ENCODE measurements around the gene PRKCE. TPM values are rescaled to one million over a fixed set of nuclear protein-coding genes. Genes with fewer than 3 reads are reported as not detected.

Gene PRKCE
- total and polyA plus RNA-seq, 2 experiments from 2014 or later: 13.2 to 19.2 TPM

DNA sequence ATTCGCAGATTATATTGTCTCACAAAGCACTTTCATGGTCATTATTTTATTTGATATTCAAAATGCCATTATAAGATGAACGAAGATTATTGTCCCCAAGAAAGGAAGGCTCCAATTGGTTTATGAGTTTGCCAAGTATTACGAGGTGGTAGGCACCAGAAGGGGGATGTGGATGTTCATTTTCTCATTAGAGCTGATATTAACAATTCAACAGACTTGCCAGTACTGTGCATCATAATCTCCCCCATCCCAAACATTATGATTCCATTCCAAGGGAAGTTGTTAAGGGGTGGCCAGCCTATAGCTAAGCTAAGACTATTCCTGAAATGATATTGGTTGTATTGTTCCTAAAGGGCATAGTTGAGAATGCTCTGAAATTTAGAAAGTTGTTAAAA lies 257.7 kb downstream of the PRKCE start:
- H3K9me3 ChIP-seq (ENCODE audit: low read depth): no peaks in the 10 kb centered on the region
- TF ChIP-seq, protein P1, sequence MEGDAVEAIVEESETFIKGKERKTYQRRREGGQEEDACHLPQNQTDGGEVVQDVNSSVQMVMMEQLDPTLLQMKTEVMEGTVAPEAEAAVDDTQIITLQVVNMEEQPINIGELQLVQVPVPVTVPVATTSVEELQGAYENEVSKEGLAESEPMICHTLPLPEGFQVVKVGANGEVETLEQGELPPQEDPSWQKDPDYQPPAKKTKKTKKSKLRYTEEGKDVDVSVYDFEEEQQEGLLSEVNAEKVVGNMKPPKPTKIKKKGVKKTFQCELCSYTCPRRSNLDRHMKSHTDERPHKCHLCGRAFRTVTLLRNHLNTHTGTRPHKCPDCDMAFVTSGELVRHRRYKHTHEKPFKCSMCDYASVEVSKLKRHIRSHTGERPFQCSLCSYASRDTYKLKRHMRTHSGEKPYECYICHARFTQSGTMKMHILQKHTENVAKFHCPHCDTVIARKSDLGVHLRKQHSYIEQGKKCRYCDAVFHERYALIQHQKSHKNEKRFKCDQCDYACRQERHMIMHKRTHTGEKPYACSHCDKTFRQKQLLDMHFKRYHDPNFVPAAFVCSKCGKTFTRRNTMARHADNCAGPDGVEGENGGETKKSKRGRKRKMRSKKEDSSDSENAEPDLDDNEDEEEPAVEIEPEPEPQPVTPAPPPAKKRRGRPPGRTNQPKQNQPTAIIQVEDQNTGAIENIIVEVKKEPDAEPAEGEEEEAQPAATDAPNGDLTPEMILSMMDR (IDR thresholded peaks at IDR 0.05; ENCODE audit: low read depth, low read length): no peak
- H3K4me3 ChIP-seq: no peak overlapping the region
- DNase-seq (ENCODE audit: low read depth in 1 of 2, low spot score in 1 of 2): no peak
- H3K27me3 ChIP-seq: no peaks in the 10 kb centered on the region
- peaks cover 20% of the 10 kb centered on the region for H3K4me1 ChIP-seq (ENCODE audit: low read depth)
- H3K36me3 ChIP-seq: no peaks in the 10 kb centered on the region
- H3K27ac ChIP-seq: no peak overlapping the region

- no peaks in the 10 kb centered on the region for H3K36me3 ChIP-seq
- H3K27me3 ChIP-seq: no peaks in the 10 kb centered on the region
Measured at GRCh38 chr2:45909677-45910191, 258.3 kb downstream of the PRKCE start.

DNA sequence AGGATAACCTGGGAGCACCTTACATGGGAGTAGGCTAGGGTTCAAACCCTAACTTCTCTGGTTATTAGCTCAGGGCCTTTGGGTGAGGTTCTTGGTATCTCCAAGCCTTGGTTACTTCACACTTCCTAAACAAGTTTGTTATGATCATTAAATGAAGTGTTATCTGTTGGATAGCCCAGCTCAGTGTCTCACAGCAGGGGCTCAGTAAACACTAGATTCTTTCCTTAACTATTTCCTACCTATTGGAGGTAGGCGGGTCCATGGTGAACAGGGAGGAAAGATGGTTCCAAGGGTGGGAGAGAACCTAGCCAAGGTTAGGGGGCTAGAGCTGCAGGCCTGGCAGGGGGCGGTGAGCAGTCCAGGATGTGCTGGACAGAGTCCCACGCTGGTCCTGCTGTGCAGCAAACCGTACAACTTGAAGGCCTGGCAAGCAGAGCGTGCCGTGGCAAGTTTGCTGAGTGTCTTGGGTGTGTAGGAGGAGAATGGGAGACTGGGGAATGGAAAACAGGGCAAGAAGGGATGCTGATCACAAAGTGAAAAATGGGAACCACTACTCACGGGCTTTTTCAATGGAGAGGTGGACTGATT lies 259.1 kb downstream of the PRKCE start:
- Histone ChIP-seq H3K27me3 (no peaks in the 10 kb centered on the region), H3K36me3 (no peaks in the 10 kb centered on the region), H3K4me3 (no peak overlapping the region), H3K4me1 (ENCODE audit: low read depth) (peaks cover 20% of the 10 kb centered on the region), H3K27ac (no peak overlapping the region), H3K9me3 (ENCODE audit: low read depth) (no peaks in the 10 kb centered on the region)
- no peak for DNase-seq (ENCODE audit: low read depth in 1 of 2, low spot score in 1 of 2)
- TF ChIP-seq, protein P1 (IDR thresholded peaks at IDR 0.05; ENCODE audit: low read depth, low read length): no peak

More at GRCh38 chr2:45909677-45910191, 258.3 kb downstream of the PRKCE start:
- DNase-seq (ENCODE audit: low read depth in 1 of 2, low spot score in 1 of 2): no peak
- Histone ChIP-seq H3K4me1 (ENCODE audit: low read depth) (peaks cover 20% of the 10 kb centered on the region), H3K9me3 (ENCODE audit: low read depth) (no peaks in the 10 kb centered on the region), H3K4me3 (no peak overlapping the region), H3K27ac (no peak overlapping the region)
- TF ChIP-seq, protein P1 (IDR thresholded peaks at IDR 0.05; ENCODE audit: low read depth, low read length): no peak

DNA sequence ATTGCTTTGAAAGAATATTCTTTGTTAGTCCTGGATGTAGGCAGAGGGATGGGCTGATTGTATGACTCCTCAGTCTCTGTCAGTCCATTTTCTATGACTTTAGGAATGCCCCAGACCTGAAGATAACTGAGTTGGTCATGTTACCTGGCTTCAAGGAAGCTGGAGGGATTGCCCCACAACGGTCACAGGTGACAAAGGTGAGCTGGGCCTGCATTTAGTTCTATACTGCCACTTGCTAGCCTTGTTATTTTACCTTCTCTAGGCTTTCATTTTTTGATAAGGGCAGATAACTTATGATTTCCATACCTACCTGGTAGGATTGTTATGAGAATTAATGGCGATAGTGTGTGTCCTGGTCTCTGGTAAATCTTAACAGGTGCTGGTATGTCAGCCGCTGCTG lies 260.1 kb downstream of the PRKCE start:
- TF ChIP-seq, protein P1 (IDR thresholded peaks at IDR 0.05; ENCODE audit: low read depth, low read length): no peak
- Histone ChIP-seq H3K27ac (no peak overlapping the region), H3K4me3 (no peak overlapping the region), H3K4me1 (ENCODE audit: low read depth) (peaks cover 20% of the 10 kb centered on the region), H3K9me3 (ENCODE audit: low read depth) (no peaks in the 10 kb centered on the region), H3K36me3 (no peaks in the 10 kb centered on the region), H3K27me3 (no peaks in the 10 kb centered on the region)
- no peak for DNase-seq (ENCODE audit: low read depth in 1 of 2, low spot score in 1 of 2)

GRCh38 chr2:45912109-45912508 lies 260.6 kb downstream of the PRKCE start:
- H3K36me3 ChIP-seq: no peaks in the 10 kb centered on the region
- no peak overlapping the region for H3K27ac ChIP-seq
- TF ChIP-seq, protein P1 (IDR thresholded peaks at IDR 0.05; ENCODE audit: low read depth, low read length): no peak
- no peak overlapping the region for H3K4me3 ChIP-seq
- DNase-seq (ENCODE audit: low read depth in 1 of 2, low spot score in 1 of 2): no peak
- H3K4me1 ChIP-seq (ENCODE audit: low read depth): peaks cover 20% of the 10 kb centered on the region
- no peaks in the 10 kb centered on the region for H3K27me3 ChIP-seq
- no peaks in the 10 kb centered on the region for H3K9me3 ChIP-seq (ENCODE audit: low read depth)
